H1 (cell line): ENCODE data around the gene CERKL. TPM values are rescaled to one million over a fixed set of nuclear protein-coding genes. Genes with fewer than 3 reads are reported as not detected.

Experiments used
- CBX8 ChIP-seq: fragments of 300-800, 300-1000 bp; sonication (generic); IDR thresholded peaks from 2 replicates; pipeline ENCODE4 v1.7.1; 2016; ENCODE audit warnings: low read depth, low read length, borderline replicate concordance
- RBBP5 ChIP-seq: IDR thresholded peaks from 2 replicates; pipeline ENCODE4 v1.7.1; 2012; ENCODE audit warnings: low read depth, mild to moderate bottlenecking, inconsistent platforms, low read length, moderate library complexity, borderline replicate concordance
- TEAD4 ChIP-seq: IDR thresholded peaks from 2 replicates; pipeline ENCODE4 v1.6.1; 2012; ENCODE audit warnings: low read depth, low read length, inconsistent platforms, mixed read lengths
- ZNF274 ChIP-seq: IDR thresholded peaks from 2 replicates; pipeline ENCODE4 v1.7.0; 2012; ENCODE audit warnings: low read length, borderline replicate concordance; ENCODE audit errors: extremely low read depth
- polyA plus RNA-seq, 7 experiments: library from polyadenylated mRNA; depleted of rRNA in 3 of 7; stranded (reverse) in 5 of 7; unstranded in 2 of 7; fragments of >200 nt in 5 of 7; fragments of 200-250 nt in 2 of 7; gene quantifications; 1 replicate in 5 of 7; 2 replicates in 1 of 7; 4 replicates in 1 of 7; pipeline versions ENCODE4 v1.2.1 to v1.2.3, GENCODE V29; 2011 to 2013; ENCODE audit warnings: missing spikeins in 2 of 7, mixed read lengths in 2 of 7
- total RNA-seq: library from RNA; stranded (reverse); fragmentation: NEBNext Ultra II Directional; extraction: Animal tissue kit (Norgen Biotek cat#: 25700); gene quantifications from 2 replicates; pipeline ENCODE4 v1.2.1, GENCODE V29; 2021
- TF ChIP-seq, protein P1 (sequence below): fragments of 300-600 bp; sonication (generic); IDR thresholded peaks from 2 replicates; pipeline ENCODE4 v1.7.1; 2012; ENCODE audit warnings: low read length, moderate library complexity, mild to moderate bottlenecking, inconsistent platforms; ENCODE audit not compliant: insufficient replicate concordance
- TF ChIP-seq, protein P2 (sequence below): IDR thresholded peaks from 2 replicates; pipeline ENCODE4 v1.6.1; 2011; ENCODE audit warnings: low read length, improper control_type of control experiment

The CERKL gene
- total and polyA plus RNA-seq, 2 of the 8 experiments (the other 6 are each of a cell fraction or from before 2014, with no cell fraction given): 0.05 TPM; not detected in 1

DNA sequence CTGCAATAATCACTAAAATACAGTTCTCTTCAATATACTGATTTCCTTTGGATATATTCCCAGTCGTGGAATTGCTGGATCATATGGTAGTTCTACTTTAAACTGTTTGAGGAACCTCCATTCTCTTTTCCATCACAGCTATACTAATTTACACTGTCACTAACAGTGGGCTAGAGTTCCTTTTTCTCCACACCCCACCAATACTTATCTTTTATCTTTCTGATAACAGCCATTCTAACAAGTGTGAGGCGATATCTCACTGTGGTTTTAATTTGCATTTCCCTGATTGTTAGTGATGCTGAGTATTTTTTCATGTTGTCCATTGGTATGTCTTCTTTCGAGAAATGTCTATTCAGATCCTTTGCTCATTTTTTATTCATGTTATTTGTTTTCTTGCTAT lies 68.4 kb downstream of the CERKL start (continued):
- TF ChIP-seq, protein P1, sequence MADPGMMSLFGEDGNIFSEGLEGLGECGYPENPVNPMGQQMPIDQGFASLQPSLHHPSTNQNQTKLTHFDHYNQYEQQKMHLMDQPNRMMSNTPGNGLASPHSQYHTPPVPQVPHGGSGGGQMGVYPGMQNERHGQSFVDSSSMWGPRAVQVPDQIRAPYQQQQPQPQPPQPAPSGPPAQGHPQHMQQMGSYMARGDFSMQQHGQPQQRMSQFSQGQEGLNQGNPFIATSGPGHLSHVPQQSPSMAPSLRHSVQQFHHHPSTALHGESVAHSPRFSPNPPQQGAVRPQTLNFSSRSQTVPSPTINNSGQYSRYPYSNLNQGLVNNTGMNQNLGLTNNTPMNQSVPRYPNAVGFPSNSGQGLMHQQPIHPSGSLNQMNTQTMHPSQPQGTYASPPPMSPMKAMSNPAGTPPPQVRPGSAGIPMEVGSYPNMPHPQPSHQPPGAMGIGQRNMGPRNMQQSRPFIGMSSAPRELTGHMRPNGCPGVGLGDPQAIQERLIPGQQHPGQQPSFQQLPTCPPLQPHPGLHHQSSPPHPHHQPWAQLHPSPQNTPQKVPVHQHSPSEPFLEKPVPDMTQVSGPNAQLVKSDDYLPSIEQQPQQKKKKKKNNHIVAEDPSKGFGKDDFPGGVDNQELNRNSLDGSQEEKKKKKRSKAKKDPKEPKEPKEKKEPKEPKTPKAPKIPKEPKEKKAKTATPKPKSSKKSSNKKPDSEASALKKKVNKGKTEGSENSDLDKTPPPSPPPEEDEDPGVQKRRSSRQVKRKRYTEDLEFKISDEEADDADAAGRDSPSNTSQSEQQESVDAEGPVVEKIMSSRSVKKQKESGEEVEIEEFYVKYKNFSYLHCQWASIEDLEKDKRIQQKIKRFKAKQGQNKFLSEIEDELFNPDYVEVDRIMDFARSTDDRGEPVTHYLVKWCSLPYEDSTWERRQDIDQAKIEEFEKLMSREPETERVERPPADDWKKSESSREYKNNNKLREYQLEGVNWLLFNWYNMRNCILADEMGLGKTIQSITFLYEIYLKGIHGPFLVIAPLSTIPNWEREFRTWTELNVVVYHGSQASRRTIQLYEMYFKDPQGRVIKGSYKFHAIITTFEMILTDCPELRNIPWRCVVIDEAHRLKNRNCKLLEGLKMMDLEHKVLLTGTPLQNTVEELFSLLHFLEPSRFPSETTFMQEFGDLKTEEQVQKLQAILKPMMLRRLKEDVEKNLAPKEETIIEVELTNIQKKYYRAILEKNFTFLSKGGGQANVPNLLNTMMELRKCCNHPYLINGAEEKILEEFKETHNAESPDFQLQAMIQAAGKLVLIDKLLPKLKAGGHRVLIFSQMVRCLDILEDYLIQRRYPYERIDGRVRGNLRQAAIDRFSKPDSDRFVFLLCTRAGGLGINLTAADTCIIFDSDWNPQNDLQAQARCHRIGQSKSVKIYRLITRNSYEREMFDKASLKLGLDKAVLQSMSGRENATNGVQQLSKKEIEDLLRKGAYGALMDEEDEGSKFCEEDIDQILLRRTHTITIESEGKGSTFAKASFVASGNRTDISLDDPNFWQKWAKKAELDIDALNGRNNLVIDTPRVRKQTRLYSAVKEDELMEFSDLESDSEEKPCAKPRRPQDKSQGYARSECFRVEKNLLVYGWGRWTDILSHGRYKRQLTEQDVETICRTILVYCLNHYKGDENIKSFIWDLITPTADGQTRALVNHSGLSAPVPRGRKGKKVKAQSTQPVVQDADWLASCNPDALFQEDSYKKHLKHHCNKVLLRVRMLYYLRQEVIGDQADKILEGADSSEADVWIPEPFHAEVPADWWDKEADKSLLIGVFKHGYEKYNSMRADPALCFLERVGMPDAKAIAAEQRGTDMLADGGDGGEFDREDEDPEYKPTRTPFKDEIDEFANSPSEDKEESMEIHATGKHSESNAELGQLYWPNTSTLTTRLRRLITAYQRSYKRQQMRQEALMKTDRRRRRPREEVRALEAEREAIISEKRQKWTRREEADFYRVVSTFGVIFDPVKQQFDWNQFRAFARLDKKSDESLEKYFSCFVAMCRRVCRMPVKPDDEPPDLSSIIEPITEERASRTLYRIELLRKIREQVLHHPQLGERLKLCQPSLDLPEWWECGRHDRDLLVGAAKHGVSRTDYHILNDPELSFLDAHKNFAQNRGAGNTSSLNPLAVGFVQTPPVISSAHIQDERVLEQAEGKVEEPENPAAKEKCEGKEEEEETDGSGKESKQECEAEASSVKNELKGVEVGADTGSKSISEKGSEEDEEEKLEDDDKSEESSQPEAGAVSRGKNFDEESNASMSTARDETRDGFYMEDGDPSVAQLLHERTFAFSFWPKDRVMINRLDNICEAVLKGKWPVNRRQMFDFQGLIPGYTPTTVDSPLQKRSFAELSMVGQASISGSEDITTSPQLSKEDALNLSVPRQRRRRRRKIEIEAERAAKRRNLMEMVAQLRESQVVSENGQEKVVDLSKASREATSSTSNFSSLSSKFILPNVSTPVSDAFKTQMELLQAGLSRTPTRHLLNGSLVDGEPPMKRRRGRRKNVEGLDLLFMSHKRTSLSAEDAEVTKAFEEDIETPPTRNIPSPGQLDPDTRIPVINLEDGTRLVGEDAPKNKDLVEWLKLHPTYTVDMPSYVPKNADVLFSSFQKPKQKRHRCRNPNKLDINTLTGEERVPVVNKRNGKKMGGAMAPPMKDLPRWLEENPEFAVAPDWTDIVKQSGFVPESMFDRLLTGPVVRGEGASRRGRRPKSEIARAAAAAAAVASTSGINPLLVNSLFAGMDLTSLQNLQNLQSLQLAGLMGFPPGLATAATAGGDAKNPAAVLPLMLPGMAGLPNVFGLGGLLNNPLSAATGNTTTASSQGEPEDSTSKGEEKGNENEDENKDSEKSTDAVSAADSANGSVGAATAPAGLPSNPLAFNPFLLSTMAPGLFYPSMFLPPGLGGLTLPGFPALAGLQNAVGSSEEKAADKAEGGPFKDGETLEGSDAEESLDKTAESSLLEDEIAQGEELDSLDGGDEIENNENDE: no peak
- no peak for TF ChIP-seq TEAD4
- no peak for TF ChIP-seq CBX8
- TF ChIP-seq, protein P2, sequence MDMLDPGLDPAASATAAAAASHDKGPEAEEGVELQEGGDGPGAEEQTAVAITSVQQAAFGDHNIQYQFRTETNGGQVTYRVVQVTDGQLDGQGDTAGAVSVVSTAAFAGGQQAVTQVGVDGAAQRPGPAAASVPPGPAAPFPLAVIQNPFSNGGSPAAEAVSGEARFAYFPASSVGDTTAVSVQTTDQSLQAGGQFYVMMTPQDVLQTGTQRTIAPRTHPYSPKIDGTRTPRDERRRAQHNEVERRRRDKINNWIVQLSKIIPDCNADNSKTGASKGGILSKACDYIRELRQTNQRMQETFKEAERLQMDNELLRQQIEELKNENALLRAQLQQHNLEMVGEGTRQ: no peak
- TF ChIP-seq ZNF274: no peak
- no peak for TF ChIP-seq RBBP5
